Mucosa of descending colon (tissue), 3 donors: ENCODE data around the gene MKS1. TPM values are rescaled to one million over a fixed set of nuclear protein-coding genes. Genes with fewer than 3 reads are reported as not detected.

ENCODE experiments used
- ATAC-seq: fragments of 200-7000 bp; cut with Tn5 transposase; one replicate; pipeline ENCODE4 v1.9.1; 2020; ENCODE audit warnings: mild to moderate bottlenecking, moderate library complexity
- DNase-seq, 3 donors: peaks; one replicate each; pipeline ENCODE4 v3.0.0-alpha.2; 2020
- H3K36me3 ChIP-seq: fragments of 200-600 bp; one replicate; pipeline ENCODE4 v1.8.0; 2021; ENCODE audit warnings: low read depth, mild to moderate bottlenecking
- H3K4me1 ChIP-seq: fragments of 200-600 bp; one replicate; pipeline ENCODE4 v1.8.0; 2021; ENCODE audit warnings: low read depth, mild to moderate bottlenecking
- H3K4me3 ChIP-seq: fragments of 200-600 bp; one replicate; pipeline ENCODE4 v1.8.0; 2021; ENCODE audit warnings: mild to moderate bottlenecking
- H3K9me3 ChIP-seq: fragments of 200-600 bp; one replicate; pipeline ENCODE4 v1.8.0; 2021; ENCODE audit warnings: mild to moderate bottlenecking
- intact Hi-C, 2 donors: fragments of 100-400 bp; cut with DNase I in 1 of 2; cut with micrococcal nuclease in 1 of 2; formaldehyde crosslinking; loops; one replicate each; pipeline versions ENCODE4 v1.11.0 to v1.11.1; 2022; cut with DNase I, micrococcal nuclease
- long read RNA-seq, 2 donors: library from polyadenylated mRNA; unstranded; transcript quantifications; one replicate each; pipeline ENCODE4 v2.0.0, GENCODE V29; 2019 to 2021
- total RNA-seq, 3 donors: library from RNA; stranded (reverse); fragmentation: NEBNext Ultra II Directional in 2 of 3; extraction: Animal tissue kit (Norgen Biotek cat#: 25700) in 2 of 3; gene quantifications; one replicate each; pipeline versions ENCODE4 v1.2.1 to v1.2.4, GENCODE V29; 2021 to 2023
- TF ChIP-seq, protein P1 (sequence below): fragments of 200-600 bp; IDR thresholded peaks from one replicate; pipeline ENCODE4 v1.8.0; 2022; ENCODE audit warnings: antibody characterized with exemption, mild to moderate bottlenecking
- donor health status: DM: no; HTN: no; CAD: no; lungs with moderate emphysema.
- donor health status: DM: no; HTN: no; CAD: no.
- donor health status: DM: no; HTN: yes; CAD: no.

The MKS1 gene
- total RNA-seq: 10 to 100 TPM; 12.9 to 18.5 (median 14.7) TPM
- long read RNA-seq, donor 1, transcript MKS1-202 (18 exons, 2,397 nt): major isoform, 6 of 15 reads
- long read RNA-seq, donor 1, partial matches to known transcripts: 1 of 15 reads
- long read RNA-seq, donor 1, other reads (novel, unspliced or antisense): 7 of 15 reads
- long read RNA-seq, donor 2, partial matches to known transcripts: 2 of 9 reads
- long read RNA-seq, donor 2, other reads (novel, unspliced or antisense): 2 of 9 reads

DNA sequence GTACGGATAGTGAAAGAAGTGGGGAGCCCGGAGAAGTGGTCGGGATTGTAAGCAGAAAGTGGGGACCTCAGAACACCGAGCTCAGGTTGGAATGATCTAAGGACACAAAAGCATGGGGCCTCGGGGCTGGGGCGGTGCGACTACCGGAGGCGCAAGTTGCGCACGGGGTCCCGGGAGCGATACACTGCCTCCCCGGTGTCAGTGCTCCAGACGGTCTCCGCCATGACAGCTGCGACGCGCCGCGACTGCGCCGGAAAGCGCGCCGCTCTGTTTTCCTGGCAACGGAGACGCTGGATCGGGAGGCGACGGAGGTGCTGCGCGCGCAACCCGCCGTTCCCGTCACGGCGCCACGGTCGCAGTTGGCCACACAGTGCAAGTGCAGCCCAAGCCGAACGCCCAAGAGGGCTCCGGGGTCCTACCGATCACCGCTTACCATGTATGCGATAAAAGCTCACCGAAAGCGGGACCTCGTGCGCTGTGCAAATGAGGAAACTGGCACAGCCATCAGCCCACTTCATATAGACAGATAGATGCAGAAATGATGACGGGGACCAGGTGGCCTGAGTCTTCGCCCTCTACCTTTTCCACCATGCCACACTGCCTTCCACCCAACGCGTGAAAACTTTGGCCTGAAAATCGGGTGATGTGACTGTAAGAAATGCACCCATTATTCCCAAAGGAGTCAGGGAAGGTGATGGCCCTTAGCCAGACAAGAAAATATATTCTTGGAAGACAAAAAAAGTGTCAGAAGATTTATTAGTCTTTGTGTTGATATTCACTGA lies at the start of gene MKS1:
TSS of gene MKS1 (minus strand) at position 249 of the 782 bp plus-strand sequence. CDS start at position 224, 25 bp downstream.
- intact Hi-C loops: no loop called here
- H3K9me3 ChIP-seq: no peaks in the 10 kb centered on the region
- ATAC-seq: peak; percentile 99
- peak; percentile 96 to 98 (median 97) for DNase-seq
- peak within 1 kb of the TSS; percentile 47 for H3K4me3 ChIP-seq
- TF ChIP-seq, protein P1, sequence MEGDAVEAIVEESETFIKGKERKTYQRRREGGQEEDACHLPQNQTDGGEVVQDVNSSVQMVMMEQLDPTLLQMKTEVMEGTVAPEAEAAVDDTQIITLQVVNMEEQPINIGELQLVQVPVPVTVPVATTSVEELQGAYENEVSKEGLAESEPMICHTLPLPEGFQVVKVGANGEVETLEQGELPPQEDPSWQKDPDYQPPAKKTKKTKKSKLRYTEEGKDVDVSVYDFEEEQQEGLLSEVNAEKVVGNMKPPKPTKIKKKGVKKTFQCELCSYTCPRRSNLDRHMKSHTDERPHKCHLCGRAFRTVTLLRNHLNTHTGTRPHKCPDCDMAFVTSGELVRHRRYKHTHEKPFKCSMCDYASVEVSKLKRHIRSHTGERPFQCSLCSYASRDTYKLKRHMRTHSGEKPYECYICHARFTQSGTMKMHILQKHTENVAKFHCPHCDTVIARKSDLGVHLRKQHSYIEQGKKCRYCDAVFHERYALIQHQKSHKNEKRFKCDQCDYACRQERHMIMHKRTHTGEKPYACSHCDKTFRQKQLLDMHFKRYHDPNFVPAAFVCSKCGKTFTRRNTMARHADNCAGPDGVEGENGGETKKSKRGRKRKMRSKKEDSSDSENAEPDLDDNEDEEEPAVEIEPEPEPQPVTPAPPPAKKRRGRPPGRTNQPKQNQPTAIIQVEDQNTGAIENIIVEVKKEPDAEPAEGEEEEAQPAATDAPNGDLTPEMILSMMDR: peak; percentile 79
- peaks cover 5% of the 10 kb centered on the region for H3K4me1 ChIP-seq
- H3K36me3 ChIP-seq: no peaks in the 10 kb centered on the region

DNA sequence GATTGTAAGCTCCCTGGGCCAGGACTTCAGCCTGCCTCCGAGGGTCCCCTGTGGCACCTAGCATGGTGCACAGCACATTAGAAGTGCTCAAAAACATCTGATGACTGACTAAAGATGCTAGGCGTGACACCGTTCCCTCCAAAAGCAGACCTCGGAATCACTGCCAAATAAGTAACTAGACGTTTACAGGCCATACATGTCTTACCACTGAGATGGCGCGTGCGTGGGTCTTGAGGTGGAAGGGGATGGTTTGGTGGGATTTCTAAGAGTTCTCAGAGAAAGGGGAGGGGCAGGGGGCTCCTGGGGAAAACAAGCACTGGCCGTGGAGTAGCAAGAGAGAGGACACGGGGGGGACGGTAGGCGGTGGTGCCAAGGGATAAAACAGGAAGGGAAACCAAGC lies 49.3 kb upstream of the MKS1 start:
- Histone ChIP-seq H3K4me3 (no peak overlapping the region), H3K36me3 (no peaks in the 10 kb centered on the region), H3K9me3 (no peaks in the 10 kb centered on the region), H3K4me1 (no peaks in the 10 kb centered on the region)
- intact Hi-C loops: no loop called here
- no peak for ATAC-seq
- TF ChIP-seq, protein P1: no peak
- DNase-seq: no peak

DNA sequence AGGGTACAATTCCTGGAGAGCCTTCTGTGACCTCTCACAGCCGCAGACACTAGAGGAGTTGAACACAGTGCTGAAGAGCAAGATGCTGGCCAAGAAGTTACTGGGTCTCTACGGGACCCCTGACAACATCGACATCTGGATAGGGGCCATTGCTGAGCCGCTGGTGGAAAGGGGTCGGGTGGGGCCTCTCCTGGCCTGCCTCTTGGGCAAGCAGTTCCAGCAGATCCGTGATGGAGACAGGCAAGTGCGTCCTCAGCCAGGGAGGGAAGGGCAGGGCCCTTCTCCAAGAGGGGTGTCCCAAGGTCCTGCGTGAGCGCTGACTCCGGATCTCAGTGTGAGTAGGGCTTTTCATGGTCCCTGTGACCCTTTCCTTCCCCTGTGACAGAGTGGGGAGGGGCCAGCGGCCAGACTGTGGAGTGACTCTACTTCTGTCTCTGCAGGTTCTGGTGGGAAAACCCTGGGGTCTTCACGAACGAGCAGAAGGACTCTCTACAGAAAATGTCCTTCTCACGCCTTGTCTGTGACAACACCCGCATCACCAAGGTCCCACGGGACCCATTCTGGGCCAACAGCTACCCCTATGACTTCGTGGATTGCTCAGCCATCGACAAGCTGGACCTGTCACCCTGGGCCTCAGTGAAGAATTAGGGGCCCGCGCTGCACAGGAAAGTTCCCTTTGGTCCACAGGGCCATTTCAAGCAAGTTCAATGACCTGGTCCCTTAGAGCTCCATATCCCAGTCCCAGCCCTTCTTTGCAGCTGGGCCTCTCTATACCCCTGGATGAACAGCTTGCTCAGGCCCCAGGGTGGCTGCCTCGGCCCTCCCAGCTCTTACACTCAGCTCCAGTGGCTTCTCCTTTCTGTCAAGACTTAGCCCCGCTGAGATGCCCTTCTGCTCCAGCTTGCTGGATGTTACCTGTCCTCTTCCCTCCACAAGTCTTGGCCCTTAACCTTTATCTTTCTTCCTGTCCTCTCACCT lies 48.6 kb upstream of the MKS1 start:
- no peaks in the 10 kb centered on the region for H3K9me3 ChIP-seq
- intact Hi-C loops: no loop called here
- TF ChIP-seq, protein P1: no peak
- H3K36me3 ChIP-seq: no peaks in the 10 kb centered on the region
- H3K4me1 ChIP-seq: no peaks in the 10 kb centered on the region
- no peak for DNase-seq
- no peak for ATAC-seq
- H3K4me3 ChIP-seq: no peak overlapping the region

DNA sequence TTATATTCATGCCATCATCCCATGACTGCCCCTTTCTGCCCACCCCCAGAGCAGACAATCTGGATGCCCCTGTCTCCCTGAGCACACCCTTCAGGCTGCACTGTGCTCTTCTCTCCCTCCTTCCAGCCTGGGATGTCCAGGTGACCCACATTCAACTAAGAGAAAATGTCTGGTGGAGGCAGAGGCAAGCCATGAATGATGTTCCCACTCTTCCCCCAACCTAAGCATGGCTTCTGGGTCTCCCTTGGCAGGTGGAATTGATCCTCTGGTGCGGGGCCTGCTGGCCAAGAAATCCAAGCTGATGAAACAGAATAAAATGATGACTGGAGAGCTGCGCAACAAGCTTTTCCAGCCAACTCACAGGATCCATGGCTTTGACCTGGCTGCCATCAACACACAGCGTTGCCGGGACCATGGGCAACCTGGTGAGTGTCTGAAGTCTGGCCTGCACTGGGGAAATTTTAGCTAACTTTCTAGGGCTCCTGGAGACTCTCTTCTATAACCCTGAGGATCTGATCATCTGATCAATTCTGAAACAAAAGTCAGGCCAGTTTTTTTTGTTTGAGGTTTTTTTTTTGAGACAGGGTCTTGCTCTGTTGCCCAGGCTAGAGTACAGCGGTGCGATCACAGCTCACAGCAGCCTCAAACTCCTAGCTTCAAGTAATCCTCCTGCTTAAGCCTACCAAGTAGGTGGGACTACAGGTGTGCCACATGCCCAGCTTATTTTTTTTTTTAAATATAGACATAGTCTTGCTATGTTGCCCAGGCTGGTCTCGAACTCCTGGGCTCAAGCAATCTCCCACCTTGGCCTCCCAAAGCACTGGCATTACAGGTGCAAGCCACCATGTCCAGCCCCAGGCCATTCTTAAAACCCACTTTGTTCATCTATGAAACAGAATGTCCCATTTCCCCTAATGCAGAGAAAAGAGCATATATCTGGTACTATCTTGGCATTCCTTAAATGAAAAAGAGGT lies 47.1 kb upstream of the MKS1 start:
- DNase-seq (no peak), ATAC-seq (no peak)
- intact Hi-C loops: no loop called here
- no peaks in the 10 kb centered on the region for H3K36me3 ChIP-seq
- H3K4me1 ChIP-seq: no peaks in the 10 kb centered on the region
- H3K9me3 ChIP-seq: no peaks in the 10 kb centered on the region
- TF ChIP-seq, protein P1: no peak
- H3K4me3 ChIP-seq: no peak overlapping the region
